ENCODE measurements around the gene PHF14.
A peak's percentile ranks its signal among the peaks of the same experiment; 100 is the strongest.

Gene PHF14

DNA sequence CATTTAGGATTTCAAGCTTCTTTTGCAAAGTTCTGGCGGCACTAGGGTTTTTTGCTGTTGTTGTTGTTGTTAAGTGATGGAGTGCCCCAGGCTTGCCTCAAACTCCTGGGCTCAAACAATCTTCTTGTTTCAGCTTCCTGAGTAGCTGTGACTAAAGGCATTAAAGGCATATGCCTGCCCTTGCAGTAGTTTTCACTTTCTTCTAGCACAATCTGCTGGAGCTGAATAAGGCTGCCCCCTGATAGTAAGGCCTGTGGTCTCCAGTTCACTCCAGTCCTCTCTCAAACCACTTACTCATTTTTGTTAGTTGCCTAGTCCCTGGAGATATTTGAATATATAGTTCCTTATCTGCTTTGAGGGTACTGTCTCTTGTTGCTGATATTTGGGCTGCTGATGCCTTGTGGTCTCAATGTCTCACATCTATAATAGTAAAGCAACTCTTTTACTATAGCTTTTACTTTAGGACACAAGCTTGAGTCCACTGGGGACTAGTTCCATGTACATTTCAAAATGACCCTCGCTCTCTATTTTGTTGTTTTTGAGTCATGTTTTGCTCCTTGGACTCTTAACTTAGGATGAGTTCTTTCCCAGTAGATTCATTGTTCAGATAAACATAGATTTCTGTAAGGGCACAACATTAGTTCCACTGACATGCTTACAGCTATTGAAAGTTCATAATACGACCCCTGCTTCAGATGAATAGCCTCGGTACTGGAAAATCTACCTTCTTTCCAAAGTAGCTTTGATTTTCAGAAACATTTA is 25.5 kb downstream of the PHF14 start:
- Mint-ChIP-seq H3K4me3 (no peak overlapping the region), H3K27ac (ENCODE audit: low read depth) (peak overlapping the region; percentile 5), H3K4me1 (peaks cover 50% of the 10 kb centered on the region), H3K27me3 (no peaks in the 10 kb centered on the region), H3K9me3 (peaks cover 4% of the 10 kb centered on the region), H3K36me3 (ENCODE audit: insufficient read depth) (peaks cover 8% of the 10 kb centered on the region)
- no peak for DNase-seq (ENCODE audit: low spot score in 2 of 2)
- peak; percentile 36 for ATAC-seq (replicated peaks; ENCODE audit: extremely low read depth, poor library complexity, severe bottlenecking)

DNA sequence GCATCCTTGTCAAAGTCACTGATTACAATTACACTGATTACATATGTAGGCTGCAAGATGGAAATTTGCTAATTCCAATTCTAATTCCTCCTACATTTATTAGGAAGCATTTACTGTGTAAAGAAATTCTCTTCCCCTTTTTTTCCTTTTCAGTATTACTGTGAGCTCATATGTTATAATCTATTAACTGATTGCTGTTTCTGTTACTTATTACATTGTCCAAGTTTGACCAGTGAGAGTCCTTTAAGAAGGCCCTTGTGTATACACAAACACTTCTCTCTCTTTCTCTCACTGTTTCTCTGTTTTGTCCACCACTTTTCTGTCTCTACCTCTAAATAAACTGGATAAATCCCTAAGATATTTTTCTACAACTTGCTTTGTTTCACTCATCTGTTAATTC is 31.5 kb downstream of the PHF14 start:
- Mint-ChIP-seq H3K27ac (ENCODE audit: low read depth) (no peak overlapping the region), H3K27me3 (no peaks in the 10 kb centered on the region), H3K4me3 (no peak overlapping the region), H3K4me1 (peaks cover 29% of the 10 kb centered on the region), H3K36me3 (ENCODE audit: insufficient read depth) (peaks cover 7% of the 10 kb centered on the region), H3K9me3 (no peaks in the 10 kb centered on the region)
- DNase-seq (ENCODE audit: low spot score in 2 of 2) (no peak), ATAC-seq (replicated peaks; ENCODE audit: extremely low read depth, poor library complexity, severe bottlenecking) (no peak)

- no peaks in the 10 kb centered on the region for H3K27me3 Mint-ChIP-seq
- H3K27ac Mint-ChIP-seq (ENCODE audit: low read depth), result no peak overlapping the region
- H3K9me3 Mint-ChIP-seq, result no peaks in the 10 kb centered on the region
- no peak for DNase-seq (ENCODE audit: low spot score in 2 of 2)
- H3K36me3 Mint-ChIP-seq (ENCODE audit: insufficient read depth), result peaks cover 6% of the 10 kb centered on the region
- peaks cover 25% of the 10 kb centered on the region for H3K4me1 Mint-ChIP-seq
- ATAC-seq (replicated peaks; ENCODE audit: extremely low read depth, poor library complexity, severe bottlenecking), result no peak
- H3K4me3 Mint-ChIP-seq, result peak overlapping the region; percentile 38
Measured at GRCh38 chr7:11006291-11006690, 32.6 kb downstream of the PHF14 start.

- ATAC-seq (replicated peaks; ENCODE audit: extremely low read depth, poor library complexity, severe bottlenecking), result no peak
- no peak overlapping the region for H3K4me3 Mint-ChIP-seq
Measured at GRCh38 chr7:11009631-11010030, 36.0 kb downstream of the PHF14 start.

DNA sequence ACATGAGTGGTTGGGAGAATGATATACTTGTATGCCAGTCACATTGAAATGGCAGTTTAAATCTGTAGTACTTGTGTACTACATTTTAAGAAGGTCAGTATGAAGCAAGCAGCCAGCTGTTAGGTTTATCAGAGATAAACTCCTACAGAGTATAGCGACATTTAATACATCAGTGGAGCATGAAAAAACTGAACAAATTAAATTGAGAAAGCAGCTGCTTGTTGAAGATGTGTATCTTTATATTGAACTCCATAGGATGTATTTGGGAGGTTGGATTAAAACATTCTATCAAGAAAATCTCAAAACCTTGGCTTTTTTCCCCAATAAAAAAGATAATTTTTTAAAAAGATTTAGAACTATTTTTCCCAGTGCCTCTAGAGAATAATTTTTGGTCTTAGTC is 47.8 kb downstream of the PHF14 start:
- Mint-ChIP-seq H3K9me3 (no peaks in the 10 kb centered on the region), H3K36me3 (ENCODE audit: insufficient read depth) (peaks cover 12% of the 10 kb centered on the region), H3K27ac (ENCODE audit: low read depth) (no peak overlapping the region), H3K27me3 (no peaks in the 10 kb centered on the region), H3K4me1 (peaks cover 41% of the 10 kb centered on the region), H3K4me3 (no peak overlapping the region)
- ATAC-seq (replicated peaks; ENCODE audit: extremely low read depth, poor library complexity, severe bottlenecking) (no peak), DNase-seq (ENCODE audit: low spot score in 2 of 2) (no peak)

More at GRCh38 chr7:11009631-11010030, 36.0 kb downstream of the PHF14 start:
- H3K4me1 Mint-ChIP-seq, result peaks cover 17% of the 10 kb centered on the region
- no peak overlapping the region for H3K27ac Mint-ChIP-seq (ENCODE audit: low read depth)
- no peaks in the 10 kb centered on the region for H3K27me3 Mint-ChIP-seq
- H3K36me3 Mint-ChIP-seq (ENCODE audit: insufficient read depth), result peaks cover 7% of the 10 kb centered on the region
- no peak for DNase-seq (ENCODE audit: low spot score in 2 of 2)
- no peaks in the 10 kb centered on the region for H3K9me3 Mint-ChIP-seq

DNA sequence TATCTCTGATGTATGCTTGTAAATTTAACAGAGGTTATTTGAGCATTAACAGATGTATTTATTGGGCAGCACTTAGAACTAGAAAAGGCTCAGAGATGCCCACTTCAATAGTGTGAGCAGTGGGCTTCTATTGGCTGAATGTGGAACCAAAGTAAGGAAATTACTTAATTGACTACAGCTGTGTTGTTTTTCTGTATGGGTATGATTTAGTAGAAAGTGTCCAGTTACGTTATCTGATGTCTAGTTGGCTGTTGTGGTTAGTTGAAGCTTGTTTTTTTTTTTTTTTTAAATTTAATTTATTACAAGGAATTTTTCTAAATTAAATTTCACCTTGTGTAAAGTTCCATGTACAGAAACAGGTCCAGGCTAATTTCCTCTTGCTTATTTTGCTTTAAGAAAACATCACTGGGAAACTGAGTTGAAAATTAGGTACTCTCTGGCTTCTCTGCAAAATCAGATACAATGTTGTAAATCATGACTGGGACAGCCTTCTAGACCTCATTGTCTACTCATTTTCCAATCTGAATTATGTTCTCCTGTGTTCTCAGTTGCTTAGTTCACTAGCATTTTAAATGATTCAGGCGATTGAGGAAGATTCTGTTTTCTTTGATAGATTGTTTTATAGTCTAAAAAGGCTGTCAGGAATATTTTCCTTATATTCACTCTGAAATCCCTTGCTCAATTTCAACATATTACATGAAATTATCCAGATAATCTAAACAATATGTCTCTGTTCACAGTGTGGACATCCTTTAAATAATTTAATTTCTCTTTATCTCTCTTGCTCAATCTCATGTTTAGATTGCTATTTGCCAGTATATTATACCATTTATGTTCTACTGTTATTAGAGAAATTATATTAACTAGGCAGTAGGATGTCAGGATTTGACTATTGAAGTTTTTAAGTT is 53.0 kb downstream of the PHF14 start:
- no peaks in the 10 kb centered on the region for H3K9me3 Mint-ChIP-seq
- H3K27me3 Mint-ChIP-seq, result no peaks in the 10 kb centered on the region
- H3K36me3 Mint-ChIP-seq (ENCODE audit: insufficient read depth), result peaks cover 9% of the 10 kb centered on the region
- H3K27ac Mint-ChIP-seq (ENCODE audit: low read depth), result no peak overlapping the region
- ATAC-seq (replicated peaks; ENCODE audit: extremely low read depth, poor library complexity, severe bottlenecking), result no peak
- peaks cover 8% of the 10 kb centered on the region for H3K4me1 Mint-ChIP-seq
- no peak overlapping the region for H3K4me3 Mint-ChIP-seq
- DNase-seq (ENCODE audit: low spot score in 2 of 2), result no peak

GRCh38 chr7:11035661-11036060 is 62.0 kb downstream of the PHF14 start:
- no peak overlapping the region for H3K27ac Mint-ChIP-seq (ENCODE audit: low read depth)
- no peak for ATAC-seq (replicated peaks; ENCODE audit: extremely low read depth, poor library complexity, severe bottlenecking)
- H3K27me3 Mint-ChIP-seq, result no peaks in the 10 kb centered on the region
- H3K4me1 Mint-ChIP-seq, result no peaks in the 10 kb centered on the region
- H3K36me3 Mint-ChIP-seq (ENCODE audit: insufficient read depth), result peaks cover 17% of the 10 kb centered on the region
- no peak for DNase-seq (ENCODE audit: low spot score in 2 of 2)
- no peaks in the 10 kb centered on the region for H3K9me3 Mint-ChIP-seq
- no peak overlapping the region for H3K4me3 Mint-ChIP-seq

- Mint-ChIP-seq H3K36me3 (ENCODE audit: insufficient read depth) (peaks cover 20% of the 10 kb centered on the region), H3K9me3 (no peaks in the 10 kb centered on the region), H3K4me3 (no peak overlapping the region), H3K27ac (ENCODE audit: low read depth) (no peak overlapping the region), H3K27me3 (no peaks in the 10 kb centered on the region), H3K4me1 (no peaks in the 10 kb centered on the region)
- DNase-seq (ENCODE audit: low spot score in 2 of 2) (no peak), ATAC-seq (replicated peaks; ENCODE audit: extremely low read depth, poor library complexity, severe bottlenecking) (no peak)
Measured at GRCh38 chr7:11039974-11040373, 66.3 kb downstream of the PHF14 start.

DNA sequence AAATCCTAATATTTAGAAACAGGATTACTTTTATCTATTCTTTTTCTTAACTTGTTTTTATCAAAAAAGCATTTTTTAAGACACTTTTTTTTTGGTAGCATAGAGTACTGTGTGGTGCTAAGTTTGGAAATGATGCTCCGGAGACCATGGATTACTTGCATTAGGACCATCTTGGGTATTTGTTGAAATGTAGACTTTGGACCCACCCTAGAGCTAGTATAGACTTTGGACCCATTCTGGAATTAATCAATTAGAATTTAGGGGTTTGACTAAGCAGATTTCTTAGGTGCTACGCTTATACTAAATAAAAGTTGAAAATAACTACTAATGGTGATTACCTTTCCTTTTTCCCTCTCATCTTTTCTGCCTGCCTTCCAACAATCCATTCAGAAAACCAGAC is 80.4 kb downstream of the PHF14 start:
- no peaks in the 10 kb centered on the region for H3K9me3 Mint-ChIP-seq
- H3K4me3 Mint-ChIP-seq, result no peak overlapping the region
- H3K27ac Mint-ChIP-seq (ENCODE audit: low read depth), result no peak overlapping the region
- no peaks in the 10 kb centered on the region for H3K27me3 Mint-ChIP-seq
- DNase-seq (ENCODE audit: low spot score in 2 of 2) (no peak), ATAC-seq (replicated peaks; ENCODE audit: extremely low read depth, poor library complexity, severe bottlenecking) (no peak)
- H3K36me3 Mint-ChIP-seq (ENCODE audit: insufficient read depth), result peaks cover 7% of the 10 kb centered on the region
- no peaks in the 10 kb centered on the region for H3K4me1 Mint-ChIP-seq

GRCh38 chr7:11060893-11061292 is 87.2 kb downstream of the PHF14 start:
- no peaks in the 10 kb centered on the region for H3K27me3 Mint-ChIP-seq
- ATAC-seq (replicated peaks; ENCODE audit: extremely low read depth, poor library complexity, severe bottlenecking), result no peak
- no peaks in the 10 kb centered on the region for H3K9me3 Mint-ChIP-seq
- no peaks in the 10 kb centered on the region for H3K4me1 Mint-ChIP-seq
- H3K4me3 Mint-ChIP-seq, result no peak overlapping the region
- H3K27ac Mint-ChIP-seq (ENCODE audit: low read depth), result no peak overlapping the region
- DNase-seq (ENCODE audit: low spot score in 2 of 2), result no peak
- peaks cover 15% of the 10 kb centered on the region for H3K36me3 Mint-ChIP-seq (ENCODE audit: insufficient read depth)

- H3K27me3 Mint-ChIP-seq, result no peaks in the 10 kb centered on the region
- H3K27ac Mint-ChIP-seq (ENCODE audit: low read depth), result no peak overlapping the region
- no peak for ATAC-seq (replicated peaks; ENCODE audit: extremely low read depth, poor library complexity, severe bottlenecking)
- no peaks in the 10 kb centered on the region for H3K4me1 Mint-ChIP-seq
- peaks cover 15% of the 10 kb centered on the region for H3K36me3 Mint-ChIP-seq (ENCODE audit: insufficient read depth)
- no peak for DNase-seq (ENCODE audit: low spot score in 2 of 2)
- no peaks in the 10 kb centered on the region for H3K9me3 Mint-ChIP-seq
- no peak overlapping the region for H3K4me3 Mint-ChIP-seq
Measured at GRCh38 chr7:11062110-11062509, 88.4 kb downstream of the PHF14 start.

GRCh38 chr7:11069591-11069990 is 95.9 kb downstream of the PHF14 start:
- H3K4me1 Mint-ChIP-seq, result no peaks in the 10 kb centered on the region
- H3K9me3 Mint-ChIP-seq, result no peaks in the 10 kb centered on the region
- DNase-seq (ENCODE audit: low spot score in 2 of 2) (no peak), ATAC-seq (replicated peaks; ENCODE audit: extremely low read depth, poor library complexity, severe bottlenecking) (no peak)
- H3K27me3 Mint-ChIP-seq, result no peaks in the 10 kb centered on the region
- no peak overlapping the region for H3K4me3 Mint-ChIP-seq
- H3K36me3 Mint-ChIP-seq (ENCODE audit: insufficient read depth), result peaks cover 4% of the 10 kb centered on the region
- no peak overlapping the region for H3K27ac Mint-ChIP-seq (ENCODE audit: low read depth)

- Mint-ChIP-seq H3K27ac (ENCODE audit: low read depth) (no peak overlapping the region), H3K4me3 (no peak overlapping the region), H3K4me1 (no peaks in the 10 kb centered on the region), H3K9me3 (no peaks in the 10 kb centered on the region), H3K27me3 (no peaks in the 10 kb centered on the region), H3K36me3 (ENCODE audit: insufficient read depth) (peaks cover 10% of the 10 kb centered on the region)
- no peak for DNase-seq (ENCODE audit: low spot score in 2 of 2)
- ATAC-seq (replicated peaks; ENCODE audit: extremely low read depth, poor library complexity, severe bottlenecking), result no peak
Measured at GRCh38 chr7:11077816-11078215, 104.1 kb downstream of the PHF14 start.
